SU-DHL-6 (cell line): Measurements from ENCODE around the gene PBX1.

Experiments
- H2AFZ ChIP-seq: fragments of 200-600 bp; sonication (generic); 2 replicates; pipeline ENCODE4 v1.6.1; 2014; ENCODE audit warnings: low read depth, mild to moderate bottlenecking, moderate library complexity, mixed read lengths, antibody characterized with exemption, low read length; ENCODE audit not compliant: severe bottlenecking
- H3F3A ChIP-seq: fragments of 200-600 bp; shearing (Covaris generic); 2 replicates; pipeline ENCODE4 v1.6.0; 2016; ENCODE audit warnings: antibody characterized with exemption, mild to moderate bottlenecking; ENCODE audit not compliant: insufficient read depth
- H3K27ac ChIP-seq: fragments of 200-600 bp; sonication (generic); 2 replicates; pipeline ENCODE4 v1.5.1; 2016; ENCODE audit warnings: low read depth, mild to moderate bottlenecking, low read length, moderate library complexity, mixed read lengths
- H3K27me3 ChIP-seq: fragments of 200-600 bp; sonication (generic), shearing (Covaris generic); 2 replicates; pipeline ENCODE4 v1.6.0; 2014; ENCODE audit warnings: mild to moderate bottlenecking, low read length
- H3K36me3 ChIP-seq: fragments of 200-600 bp; sonication (generic); 2 replicates; pipeline ENCODE4 v1.6.1; 2014; ENCODE audit warnings: mild to moderate bottlenecking, low read length, mixed read lengths
- H3K4me2 ChIP-seq: fragments of 300-600, 200-600 bp; shearing (Covaris generic), sonication (generic); 2 replicates; pipeline ENCODE4 v1.6.0; 2014; ENCODE audit warnings: low read length, low read depth, mild to moderate bottlenecking; ENCODE audit not compliant: poor library complexity, severe bottlenecking
- H3K4me3 ChIP-seq: fragments of 200-600 bp; sonication (generic); 2 replicates; pipeline ENCODE4 v1.5.1; 2014; ENCODE audit warnings: antibody characterized with exemption, low read length, mild to moderate bottlenecking, mixed read lengths; ENCODE audit not compliant: insufficient read depth, poor library complexity, severe bottlenecking
- H3K79me2 ChIP-seq: fragments of 200-600 bp; sonication (generic); 2 replicates; pipeline ENCODE4 v1.6.1; 2014; ENCODE audit warnings: mild to moderate bottlenecking, low read length, moderate library complexity; ENCODE audit not compliant: insufficient read depth
- H3K9ac ChIP-seq: fragments of 200-600 bp; sonication (generic); 2 replicates; pipeline ENCODE4 v1.7.0; 2014; ENCODE audit warnings: mild to moderate bottlenecking, low read length
- H3K9me2 ChIP-seq: fragments of 200-600 bp; sonication (generic); replicated peaks from 2 replicates; pipeline ENCODE4 v1.6.1; 2014; ENCODE audit warnings: low read length; ENCODE audit not compliant: insufficient read depth
- H3K9me3 ChIP-seq: fragments of 200-600 bp; sonication (generic); 2 replicates; pipeline ENCODE4 v1.6.1; 2014; ENCODE audit warnings: low read length, mixed read lengths; ENCODE audit not compliant: insufficient read depth
- H4K20me1 ChIP-seq: fragments of 200-600 bp; sonication (generic); 2 replicates; pipeline ENCODE4 v1.6.1; 2014; ENCODE audit warnings: low read depth, mild to moderate bottlenecking, antibody characterized with exemption, low read length, moderate library complexity, mixed read lengths
- EZH2phosphoT487 ChIP-seq: fragments of 200-600 bp; sonication (generic), shearing (Covaris generic); conservative IDR thresholded peaks from 2 replicates; pipeline ENCODE4 v1.6.1; 2018; ENCODE audit warnings: mild to moderate bottlenecking, antibody characterized with exemption, low read length, moderate library complexity, mixed read lengths
- TF ChIP-seq, protein P1 (sequence below): fragments of 200-600 bp; sonication (generic); IDR thresholded peaks from one replicate; pipeline ENCODE4 v1.5.1; 2017; ENCODE audit warnings: antibody characterized with exemption, mild to moderate bottlenecking, low read length, moderate library complexity; ENCODE audit not compliant: insufficient read depth, poor library complexity, severe bottlenecking

Gene PBX1

DNA sequence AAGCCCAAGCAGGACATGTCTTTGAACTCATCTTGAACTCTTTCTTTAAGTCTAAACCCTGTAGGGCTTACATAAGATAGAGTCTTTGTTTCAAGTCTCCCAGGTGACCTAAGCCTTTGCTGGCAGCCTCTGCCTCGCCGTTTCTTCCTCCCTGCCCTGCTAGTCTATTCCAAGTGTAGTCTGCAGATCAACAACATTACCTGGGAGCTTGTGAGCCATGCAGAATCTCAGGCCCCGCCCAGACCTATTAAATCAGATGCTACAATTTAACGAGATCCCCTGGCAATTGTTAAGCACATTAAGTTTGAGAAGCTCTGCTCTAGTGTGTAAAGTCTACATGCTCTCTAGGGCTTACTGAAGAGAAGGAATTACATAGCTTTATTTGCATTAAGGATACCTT is 271.6 kb downstream of the PBX1 start:
- no peaks in the 10 kb centered on the region for H3K9me2 ChIP-seq
- H3K27me3 ChIP-seq: no peaks in the 10 kb centered on the region
- H4K20me1 ChIP-seq: no peaks in the 10 kb centered on the region
- H3K9me3 ChIP-seq: no peaks in the 10 kb centered on the region
- no peaks in the 10 kb centered on the region for H3F3A ChIP-seq
- no peak overlapping the region for H3K4me2 ChIP-seq
- H3K36me3 ChIP-seq: no peaks in the 10 kb centered on the region
- no peak overlapping the region for H2AFZ ChIP-seq
- no peaks in the 10 kb centered on the region for H3K79me2 ChIP-seq
- H3K9ac ChIP-seq: no peak overlapping the region
- TF ChIP-seq EZH2phosphoT487: no peak
- TF ChIP-seq, protein P1, sequence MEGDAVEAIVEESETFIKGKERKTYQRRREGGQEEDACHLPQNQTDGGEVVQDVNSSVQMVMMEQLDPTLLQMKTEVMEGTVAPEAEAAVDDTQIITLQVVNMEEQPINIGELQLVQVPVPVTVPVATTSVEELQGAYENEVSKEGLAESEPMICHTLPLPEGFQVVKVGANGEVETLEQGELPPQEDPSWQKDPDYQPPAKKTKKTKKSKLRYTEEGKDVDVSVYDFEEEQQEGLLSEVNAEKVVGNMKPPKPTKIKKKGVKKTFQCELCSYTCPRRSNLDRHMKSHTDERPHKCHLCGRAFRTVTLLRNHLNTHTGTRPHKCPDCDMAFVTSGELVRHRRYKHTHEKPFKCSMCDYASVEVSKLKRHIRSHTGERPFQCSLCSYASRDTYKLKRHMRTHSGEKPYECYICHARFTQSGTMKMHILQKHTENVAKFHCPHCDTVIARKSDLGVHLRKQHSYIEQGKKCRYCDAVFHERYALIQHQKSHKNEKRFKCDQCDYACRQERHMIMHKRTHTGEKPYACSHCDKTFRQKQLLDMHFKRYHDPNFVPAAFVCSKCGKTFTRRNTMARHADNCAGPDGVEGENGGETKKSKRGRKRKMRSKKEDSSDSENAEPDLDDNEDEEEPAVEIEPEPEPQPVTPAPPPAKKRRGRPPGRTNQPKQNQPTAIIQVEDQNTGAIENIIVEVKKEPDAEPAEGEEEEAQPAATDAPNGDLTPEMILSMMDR: no peak
- H3K27ac ChIP-seq: no peak overlapping the region
- no peak overlapping the region for H3K4me3 ChIP-seq

DNA sequence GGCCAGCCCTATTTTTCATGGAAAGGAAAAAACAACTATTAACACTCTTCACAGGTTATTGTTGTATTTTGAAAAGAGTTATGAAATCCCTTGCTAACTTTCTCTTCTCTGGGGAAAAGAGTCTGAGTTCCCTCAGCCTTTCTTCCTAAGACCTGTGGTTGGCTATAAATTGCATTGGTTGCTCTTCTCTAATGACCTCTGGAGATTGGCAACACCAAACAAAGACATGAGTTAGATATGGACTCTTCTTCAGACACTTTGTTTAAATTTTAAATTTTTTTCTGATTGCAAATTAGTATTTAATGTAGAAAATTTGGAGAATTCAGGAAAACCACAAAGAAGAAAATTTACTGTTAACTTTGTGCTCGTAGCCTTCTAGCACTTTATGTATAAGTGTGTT is 275.7 kb downstream of the PBX1 start:
- TF ChIP-seq, protein P1: no peak
- TF ChIP-seq EZH2phosphoT487: no peak
- no peaks in the 10 kb centered on the region for H3K9me2 ChIP-seq
- H3K4me2 ChIP-seq: no peak overlapping the region
- no peak overlapping the region for H2AFZ ChIP-seq
- no peak overlapping the region for H3K9ac ChIP-seq
- H3K9me3 ChIP-seq: no peaks in the 10 kb centered on the region
- H3K4me3 ChIP-seq: no peak overlapping the region
- H4K20me1 ChIP-seq: no peaks in the 10 kb centered on the region
- no peaks in the 10 kb centered on the region for H3K36me3 ChIP-seq
- H3F3A ChIP-seq: no peaks in the 10 kb centered on the region
- no peak overlapping the region for H3K27ac ChIP-seq
- no peaks in the 10 kb centered on the region for H3K27me3 ChIP-seq
- no peaks in the 10 kb centered on the region for H3K79me2 ChIP-seq

DNA sequence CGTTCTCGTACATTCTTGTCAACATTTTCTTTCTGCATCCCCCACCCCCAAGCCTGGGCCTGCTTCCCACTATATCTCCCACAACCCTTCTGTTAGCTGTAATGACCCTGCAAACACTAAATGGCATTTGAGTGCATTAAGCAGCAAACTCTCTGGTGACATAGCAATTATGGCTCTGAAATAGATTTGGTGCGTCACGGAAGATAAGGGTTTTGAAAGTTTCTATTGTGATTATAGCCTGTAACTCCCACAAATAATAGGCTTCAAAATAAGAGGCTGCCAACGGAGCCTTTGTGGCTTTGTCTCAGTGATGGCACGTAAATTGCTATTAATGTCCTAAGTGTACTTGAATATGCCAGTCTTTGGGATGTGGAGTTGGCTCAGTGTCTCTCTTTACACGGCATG is 277.6 kb downstream of the PBX1 start:
- Histone ChIP-seq H3K4me3 (no peak overlapping the region), H3K27ac (no peak overlapping the region), H3K9me2 (no peaks in the 10 kb centered on the region), H3K27me3 (no peaks in the 10 kb centered on the region), H3F3A (no peaks in the 10 kb centered on the region), H3K4me2 (no peak overlapping the region), H3K36me3 (no peaks in the 10 kb centered on the region), H2AFZ (no peak overlapping the region), H3K79me2 (no peaks in the 10 kb centered on the region), H3K9me3 (no peaks in the 10 kb centered on the region), H4K20me1 (no peaks in the 10 kb centered on the region), H3K9ac (no peak overlapping the region)
- TF ChIP-seq, protein P1: no peak
- no peak for TF ChIP-seq EZH2phosphoT487

DNA sequence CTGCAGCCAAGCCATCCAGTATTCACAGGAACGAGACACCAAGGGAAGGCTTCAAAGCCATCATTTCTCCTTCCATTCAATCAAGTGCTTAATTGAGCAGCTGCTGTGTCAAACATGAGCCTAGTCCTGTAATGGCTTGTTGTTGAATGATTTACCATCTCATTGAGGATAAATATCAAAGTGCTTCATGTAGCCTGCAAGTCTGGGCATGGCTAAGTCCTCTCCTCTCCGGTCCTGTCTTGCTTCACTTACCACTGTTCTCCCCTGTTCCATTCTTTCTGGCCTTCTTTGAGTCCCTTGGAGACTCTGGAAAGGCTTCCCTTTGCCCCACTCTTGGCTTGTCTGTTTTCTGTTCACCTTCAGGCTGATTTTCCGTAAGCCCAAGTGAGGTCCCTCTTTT is 279.8 kb downstream of the PBX1 start:
- H3K9me2 ChIP-seq: no peaks in the 10 kb centered on the region
- H3K4me3 ChIP-seq: no peak overlapping the region
- H3K9me3 ChIP-seq: no peaks in the 10 kb centered on the region
- H3F3A ChIP-seq: no peaks in the 10 kb centered on the region
- no peaks in the 10 kb centered on the region for H3K27me3 ChIP-seq
- no peaks in the 10 kb centered on the region for H4K20me1 ChIP-seq
- H3K9ac ChIP-seq: no peak overlapping the region
- TF ChIP-seq, protein P1: no peak
- no peak for TF ChIP-seq EZH2phosphoT487
- H3K27ac ChIP-seq: no peak overlapping the region
- no peak overlapping the region for H2AFZ ChIP-seq
- H3K79me2 ChIP-seq: no peaks in the 10 kb centered on the region
- no peaks in the 10 kb centered on the region for H3K36me3 ChIP-seq
- H3K4me2 ChIP-seq: no peak overlapping the region
